GM12872 (cell line): Measurements from ENCODE around the gene KIF3B.
A peak's percentile ranks its signal among the peaks of the same experiment; 100 is the strongest.

Experiments used
- CTCF ChIP-seq: IDR thresholded peaks from 3 replicates; pipeline ENCODE4 v1.5.1; 2011; ENCODE audit warnings: low read depth, mild to moderate bottlenecking, low read length, moderate library complexity; ENCODE audit not compliant: insufficient read depth

Gene KIF3B

DNA sequence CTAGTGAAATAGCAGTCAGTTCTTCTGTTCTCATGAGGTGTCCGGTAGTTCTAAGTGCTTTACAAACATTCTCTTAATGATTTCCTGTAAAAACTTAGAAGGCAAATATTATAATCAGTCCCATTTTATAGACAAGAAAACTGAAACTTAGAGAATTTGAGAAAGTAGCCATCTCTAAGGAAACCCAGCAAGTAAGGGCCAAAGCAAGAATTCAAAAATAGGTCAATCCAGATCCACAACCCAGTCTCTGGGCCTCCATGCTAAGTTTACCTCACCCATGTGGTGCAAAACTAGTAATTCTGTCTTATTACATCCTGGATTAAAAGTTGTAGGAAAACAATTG is 53.1 kb downstream of the KIF3B start:
- no peak for TF ChIP-seq CTCF

GRCh38 chr20:32332614-32333013 is 55.2 kb downstream of the KIF3B start:
- TF ChIP-seq CTCF: no peak

- no peak for TF ChIP-seq CTCF
Observed at GRCh38 chr20:32333181-32333987, 55.9 kb downstream of the KIF3B start.

GRCh38 chr20:32333988-32334885 is 56.8 kb downstream of the KIF3B start:
- no peak for TF ChIP-seq CTCF

GRCh38 chr20:32336918-32337347 is 59.5 kb downstream of the KIF3B start:
- TF ChIP-seq CTCF: peak; percentile 68

DNA sequence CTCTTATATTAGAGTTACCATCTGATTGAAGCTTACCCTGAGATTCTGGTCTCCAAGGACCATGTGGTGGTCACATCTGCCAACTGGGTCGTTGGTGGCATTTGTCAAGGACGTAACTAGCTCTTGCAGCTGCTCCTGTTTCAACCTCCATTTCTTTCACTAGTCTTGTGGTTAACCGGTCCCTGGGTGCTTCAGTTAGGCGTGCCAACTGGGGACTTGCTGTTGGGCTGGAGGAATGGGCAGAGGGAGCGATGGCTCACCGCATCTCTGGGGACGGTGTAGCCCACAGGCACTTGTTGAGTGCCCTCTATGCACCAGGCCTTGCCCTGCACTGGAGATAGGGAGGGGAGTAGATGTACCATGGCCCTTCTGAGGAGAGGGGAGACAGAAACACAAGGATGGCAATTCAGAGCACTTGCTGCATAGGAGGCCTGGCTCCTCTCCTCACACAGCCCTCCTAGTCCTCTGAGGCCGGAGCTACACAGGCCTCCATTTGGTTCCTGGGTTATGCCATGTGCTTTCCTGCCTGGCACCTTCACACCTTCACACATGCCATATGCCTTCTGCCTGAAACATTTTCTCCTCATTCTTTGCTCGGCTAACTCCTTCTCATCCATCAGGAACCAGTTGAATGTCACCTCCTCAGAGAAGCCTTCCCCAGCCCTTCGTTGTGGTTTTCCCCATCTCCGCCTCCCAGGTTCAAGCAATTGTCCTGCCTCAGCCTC is 60.6 kb downstream of the KIF3B start:
- TF ChIP-seq CTCF: no peak

DNA sequence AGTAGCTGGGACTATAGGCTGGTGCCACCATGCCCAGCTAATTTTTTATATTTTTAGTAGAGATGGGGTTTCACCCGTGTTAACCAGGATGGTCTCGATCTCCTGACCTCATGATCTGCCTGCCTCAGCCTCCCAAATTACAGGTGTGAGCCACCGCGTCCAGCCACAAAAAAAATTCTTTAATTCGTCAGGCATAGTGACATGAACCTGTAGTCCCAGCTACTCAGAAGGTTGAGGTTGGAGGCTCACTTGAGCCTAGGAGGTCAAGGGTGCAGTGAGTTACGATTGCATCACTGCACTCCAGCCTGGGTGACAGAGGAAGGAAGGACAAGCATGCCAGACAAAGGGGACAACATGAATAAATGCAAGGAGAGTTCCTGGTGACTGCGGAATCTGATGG is 61.2 kb downstream of the KIF3B start:
- TF ChIP-seq CTCF: no peak
